DND-41 (cell line): ENCODE measurements around the gene TMEM209.
"Not testable (repeated sequence)": the region's sequence is repeated elsewhere in the genome, so short reads cannot be mapped to it uniquely, and the experiment has no call there.

Experiments used
- ATAC-seq: fragments of 200-7000 bp; cut with Tn5 transposase; 3 replicates; pipeline ENCODE4 v1.9.1; 2021; ENCODE audit warnings: low read depth; ENCODE audit not compliant: insufficient read depth
- DNase-seq: peaks from one replicate; pipeline ENCODE4 v3.0.0-alpha.2; 2020
- H2AFZ ChIP-seq: 2 replicates; pipeline ENCODE4 v1.6.0; 2012; ENCODE audit warnings: low read depth, low read length
- H3K27ac ChIP-seq: 2 replicates; pipeline ENCODE4 v1.5.1; 2012; ENCODE audit warnings: low read length, inconsistent platforms
- H3K27me3 ChIP-seq: fragments of 200-600 bp; sonication (generic); 2 replicates; pipeline ENCODE4 v1.6.0; 2012; ENCODE audit warnings: low read length, mild to moderate bottlenecking, inconsistent platforms; ENCODE audit not compliant: insufficient read depth, poor library complexity
- H3K36me3 ChIP-seq: 2 replicates; pipeline ENCODE4 v1.5.1; 2012; ENCODE audit warnings: low read length, inconsistent platforms; ENCODE audit not compliant: insufficient read depth
- H3K4me1 ChIP-seq: 2 replicates; pipeline ENCODE4 v1.5.1; 2012; ENCODE audit warnings: mild to moderate bottlenecking, low read length; ENCODE audit not compliant: insufficient read depth
- H3K4me2 ChIP-seq: 2 replicates; pipeline ENCODE4 v1.6.0; 2012; ENCODE audit warnings: mild to moderate bottlenecking, moderate library complexity, low read length, inconsistent platforms; ENCODE audit not compliant: insufficient read depth
- H3K4me3 ChIP-seq, 2 experiments: fragments of 200-600 bp in 1 of 2; shearing (Covaris generic) in 1 of 2; 2 replicates each; pipeline ENCODE4 v1.5.1; 2012 to 2016; ENCODE audit warnings: inconsistent platforms in 2 of 2, low read length in 2 of 2, mild to moderate bottlenecking in 2 of 2, low read depth in 1 of 2, moderate library complexity in 1 of 2
- H3K79me2 ChIP-seq: 2 replicates; pipeline ENCODE4 v1.6.0; 2012; ENCODE audit warnings: low read length, inconsistent platforms; ENCODE audit not compliant: insufficient read depth
- H3K9ac ChIP-seq: 2 replicates; pipeline ENCODE4 v1.6.0; 2012; ENCODE audit warnings: low read depth, mild to moderate bottlenecking, inconsistent platforms, low read length, moderate library complexity
- H3K9me3 ChIP-seq: 2 replicates; pipeline ENCODE4 v1.5.1; 2012; ENCODE audit warnings: low read length, moderate library complexity, mild to moderate bottlenecking, inconsistent platforms; ENCODE audit not compliant: insufficient read depth, severe bottlenecking
- H4K20me1 ChIP-seq: 2 replicates; pipeline ENCODE4 v1.6.0; 2012; ENCODE audit warnings: low read length; ENCODE audit not compliant: insufficient read depth
- CTCF ChIP-seq: IDR thresholded peaks from 2 replicates; pipeline ENCODE4 v1.5.1; 2012; ENCODE audit warnings: borderline replicate concordance, low read length, moderate library complexity, mild to moderate bottlenecking; ENCODE audit not compliant: poor library complexity, severe bottlenecking; ENCODE audit errors: extremely low read depth
- EZH2 ChIP-seq: IDR thresholded peaks from 3 replicates; pipeline ENCODE4 v1.6.1; 2012; ENCODE audit warnings: borderline replicate concordance, low read depth, mild to moderate bottlenecking, moderate library complexity, low read length, inconsistent platforms; ENCODE audit not compliant: severe bottlenecking

The TMEM209 gene

GRCh38 chr7:130205084-130205947 is at the start of gene TMEM209:
TSS of gene TMEM209 (minus strand) at chr7:130205406. CDS start at chr7:130205375, 31 bp downstream.
- H2AFZ ChIP-seq = peak within 1 kb of the TSS; percentile 99
- peak; percentile 93 for ATAC-seq
- peak within 1 kb of the TSS; percentile 76 for H3K4me2 ChIP-seq
- peak within 1 kb of the TSS; percentile 87 to 88 for H3K4me3 ChIP-seq
- TF ChIP-seq CTCF (no peak), EZH2 (no peak)
- no peaks in the 10 kb centered on the region for H3K27me3 ChIP-seq
- peaks cover 34% of the 10 kb centered on the region for H3K36me3 ChIP-seq
- peak; percentile 97 for DNase-seq
- no peaks in the 10 kb centered on the region for H3K9me3 ChIP-seq
- peak within 1 kb of the TSS; percentile 98 for H3K27ac ChIP-seq
- peak within 1 kb of the TSS; percentile 94 for H3K9ac ChIP-seq
- H4K20me1 ChIP-seq = no peaks in the 10 kb centered on the region
- peaks cover 28% of the 10 kb centered on the region for H3K79me2 ChIP-seq
- H3K4me1 ChIP-seq = peaks cover 27% of the 10 kb centered on the region

GRCh38 chr7:130254555-130254954 is 49.3 kb upstream of the TMEM209 start:
- H4K20me1 ChIP-seq = no peaks in the 10 kb centered on the region
- H3K27me3 ChIP-seq = no peaks in the 10 kb centered on the region
- TF ChIP-seq CTCF = no peak
- no peak for TF ChIP-seq EZH2
- no peaks in the 10 kb centered on the region for H3K79me2 ChIP-seq
- DNase-seq (no peak), ATAC-seq (no peak)
- no peak overlapping the region for H3K27ac ChIP-seq
- H2AFZ ChIP-seq = no peak overlapping the region
- H3K36me3 ChIP-seq = no peaks in the 10 kb centered on the region
- no peak overlapping the region for H3K4me2 ChIP-seq
- H3K4me1 ChIP-seq = no peaks in the 10 kb centered on the region
- H3K9me3 ChIP-seq = no peaks in the 10 kb centered on the region
- no peak overlapping the region for H3K4me3 ChIP-seq
- H3K9ac ChIP-seq = no peak overlapping the region

- H3K4me3 ChIP-seq, H3K9me3 ChIP-seq, ATAC-seq, H3K36me3 ChIP-seq, H3K4me2 ChIP-seq, H4K20me1 ChIP-seq, DNase-seq, H3K27me3 ChIP-seq, H3K4me1 ChIP-seq, H2AFZ ChIP-seq, H3K27ac ChIP-seq, H3K9ac ChIP-seq, H3K79me2 ChIP-seq: not testable (repeated sequence)
Observed at GRCh38 chr7:130249626-130250025, 44.4 kb upstream of the TMEM209 start.

- H3K9me3 ChIP-seq, H2AFZ ChIP-seq, H4K20me1 ChIP-seq, H3K9ac ChIP-seq, H3K27ac ChIP-seq, H3K4me3 ChIP-seq, H3K4me2 ChIP-seq, H3K4me1 ChIP-seq, DNase-seq, H3K79me2 ChIP-seq, H3K36me3 ChIP-seq, ATAC-seq, H3K27me3 ChIP-seq: not testable (repeated sequence)
Observed at GRCh38 chr7:130248842-130249241, 43.6 kb upstream of the TMEM209 start.

- ATAC-seq, DNase-seq, H3K9me3 ChIP-seq: not testable (repeated sequence)
Observed at GRCh38 chr7:130246491-130246890, 41.3 kb upstream of the TMEM209 start.

GRCh38 chr7:130243486-130243885 is 38.3 kb upstream of the TMEM209 start:
- H3K79me2 ChIP-seq, H3K4me3 ChIP-seq, H3K9ac ChIP-seq, H4K20me1 ChIP-seq, H3K9me3 ChIP-seq, H3K27ac ChIP-seq, H3K4me1 ChIP-seq, H3K4me2 ChIP-seq, H3K36me3 ChIP-seq, H3K27me3 ChIP-seq, DNase-seq, H2AFZ ChIP-seq, ATAC-seq: not testable (repeated sequence)

More at GRCh38 chr7:130246491-130246890, 41.3 kb upstream of the TMEM209 start:
- H4K20me1 ChIP-seq, H3K36me3 ChIP-seq, H3K4me2 ChIP-seq, H3K79me2 ChIP-seq, H3K27me3 ChIP-seq, H3K27ac ChIP-seq, H3K9ac ChIP-seq, H3K4me3 ChIP-seq, H2AFZ ChIP-seq, H3K4me1 ChIP-seq: not testable (repeated sequence)
